BJ (cell line): Measurements from ENCODE around the gene FRMPD1. TPM values are rescaled to one million over a fixed set of nuclear protein-coding genes. Genes with fewer than 3 reads are reported as not detected.
"Not testable (repeated sequence)": the region's sequence is repeated elsewhere in the genome, so short reads cannot be mapped to it uniquely, and the experiment has no call there.

Source experiments
- CTCF ChIA-PET: fragments of 350-600 bp; formaldehyde crosslinking; extraction: SDS; loops from one replicate; lab custom pipeline; 2021; ENCODE audit warnings: antibody characterized with exemption, inconsistent platforms; lab: Yijun Ruan, JAX
- POLR2A ChIA-PET: fragments of 300-600 bp; sonication (Branson Sonifier 250); formaldehyde crosslinking; extraction: SDS; loops from one replicate; lab custom pipeline; 2021; ENCODE audit warnings: antibody characterized with exemption; lab: Charles Lee
- DNase-seq: peaks from one replicate; pipeline ENCODE4 v3.0.0-alpha.2; 2011; ENCODE audit warnings: low read depth
- H3K27me3 ChIP-seq: 2 replicates; pipeline ENCODE4 v1.6.0; 2011; ENCODE audit warnings: low read length; ENCODE audit not compliant: control insufficient read depth, insufficient read depth
- H3K36me3 ChIP-seq: 2 replicates; pipeline ENCODE4 v1.5.1; 2011; ENCODE audit warnings: low read length; ENCODE audit not compliant: control insufficient read depth, insufficient read depth
- H3K4me3 ChIP-seq: 2 replicates; pipeline ENCODE4 v1.5.1; 2011; ENCODE audit warnings: low read depth, mild to moderate bottlenecking, control low read depth, low read length
- CTCF ChIP-seq: IDR thresholded peaks from 2 replicates; pipeline ENCODE4 v1.5.1; 2011; ENCODE audit warnings: low read depth, mild to moderate bottlenecking, control low read depth, inconsistent platforms, low read length, moderate library complexity; ENCODE audit not compliant: insufficient read depth
- polyA minus RNA-seq: library from RNA; depleted of rRNA, polyadenylated mRNA; stranded (reverse); fragments of >200 nt; gene quantifications from 2 replicates; pipeline ENCODE4 v1.2.3, GENCODE V29; 2011; rRNA and poly(A)+ RNA removed
- polyA plus RNA-seq: library from polyadenylated mRNA; depleted of rRNA; stranded (reverse); fragments of >200 nt; gene quantifications from 2 replicates; pipeline ENCODE4 v1.2.3, GENCODE V29; 2011; rRNA removed

Gene FRMPD1, protein sequence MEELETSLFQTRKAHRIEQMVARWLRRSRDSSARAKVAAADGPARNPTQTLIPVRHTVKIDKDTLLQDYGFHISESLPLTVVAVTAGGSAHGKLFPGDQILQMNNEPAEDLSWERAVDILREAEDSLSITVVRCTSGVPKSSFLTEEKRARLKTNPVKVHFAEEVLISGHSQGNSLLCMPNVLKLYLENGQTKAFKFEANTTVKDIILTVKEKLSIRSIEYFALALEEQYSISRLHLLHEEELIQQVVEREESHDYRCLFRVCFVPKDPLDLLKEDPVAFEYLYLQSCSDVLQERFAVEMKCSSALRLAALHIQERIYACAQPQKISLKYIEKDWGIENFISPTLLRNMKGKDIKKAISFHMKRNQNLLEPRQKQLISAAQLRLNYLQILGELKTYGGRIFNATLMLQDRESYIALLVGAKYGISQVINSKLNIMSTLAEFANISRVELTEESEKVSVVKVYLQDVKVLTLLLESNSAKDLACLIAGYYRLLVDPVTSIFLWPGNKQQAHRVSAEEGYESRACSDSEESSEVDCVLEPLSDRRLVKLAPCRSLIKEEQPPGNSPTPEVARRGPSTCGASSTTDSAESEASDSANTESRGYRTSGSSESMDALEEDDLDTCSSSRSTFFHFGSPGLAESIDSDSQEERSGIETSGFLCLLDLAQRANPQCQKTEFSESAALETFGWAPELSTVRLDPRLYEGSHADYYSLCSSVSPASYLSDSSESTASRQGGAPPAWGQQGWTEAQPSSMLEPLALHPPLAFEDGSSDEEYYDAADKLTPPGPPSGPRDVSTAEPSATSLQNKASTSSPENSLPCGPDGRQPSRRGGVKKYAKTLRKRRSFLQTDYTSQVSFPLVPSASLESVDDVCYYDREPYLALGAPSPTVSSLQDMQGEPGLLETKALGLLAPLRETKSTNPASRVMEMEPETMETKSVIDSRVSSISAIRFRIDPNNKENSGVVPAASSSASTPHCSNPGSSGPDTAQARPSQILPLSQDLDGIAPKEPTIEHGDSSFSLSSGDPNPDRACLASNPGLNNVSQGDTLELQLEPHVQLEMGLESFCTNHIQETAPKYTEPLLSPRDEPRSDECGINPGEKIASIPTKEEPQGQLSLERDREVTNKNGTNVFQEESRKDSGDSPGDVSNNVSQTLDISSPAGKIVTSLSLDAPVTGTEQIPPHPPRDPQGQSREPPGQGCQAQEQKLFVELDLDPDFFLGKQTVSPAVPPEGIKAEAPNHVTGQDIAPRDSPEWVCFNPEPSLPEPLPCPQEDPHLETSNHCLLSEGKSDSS (N-terminal part only)
- not detected in 2 replicates for polyA plus RNA-seq
- not detected in 2 replicates for polyA minus RNA-seq

DNA sequence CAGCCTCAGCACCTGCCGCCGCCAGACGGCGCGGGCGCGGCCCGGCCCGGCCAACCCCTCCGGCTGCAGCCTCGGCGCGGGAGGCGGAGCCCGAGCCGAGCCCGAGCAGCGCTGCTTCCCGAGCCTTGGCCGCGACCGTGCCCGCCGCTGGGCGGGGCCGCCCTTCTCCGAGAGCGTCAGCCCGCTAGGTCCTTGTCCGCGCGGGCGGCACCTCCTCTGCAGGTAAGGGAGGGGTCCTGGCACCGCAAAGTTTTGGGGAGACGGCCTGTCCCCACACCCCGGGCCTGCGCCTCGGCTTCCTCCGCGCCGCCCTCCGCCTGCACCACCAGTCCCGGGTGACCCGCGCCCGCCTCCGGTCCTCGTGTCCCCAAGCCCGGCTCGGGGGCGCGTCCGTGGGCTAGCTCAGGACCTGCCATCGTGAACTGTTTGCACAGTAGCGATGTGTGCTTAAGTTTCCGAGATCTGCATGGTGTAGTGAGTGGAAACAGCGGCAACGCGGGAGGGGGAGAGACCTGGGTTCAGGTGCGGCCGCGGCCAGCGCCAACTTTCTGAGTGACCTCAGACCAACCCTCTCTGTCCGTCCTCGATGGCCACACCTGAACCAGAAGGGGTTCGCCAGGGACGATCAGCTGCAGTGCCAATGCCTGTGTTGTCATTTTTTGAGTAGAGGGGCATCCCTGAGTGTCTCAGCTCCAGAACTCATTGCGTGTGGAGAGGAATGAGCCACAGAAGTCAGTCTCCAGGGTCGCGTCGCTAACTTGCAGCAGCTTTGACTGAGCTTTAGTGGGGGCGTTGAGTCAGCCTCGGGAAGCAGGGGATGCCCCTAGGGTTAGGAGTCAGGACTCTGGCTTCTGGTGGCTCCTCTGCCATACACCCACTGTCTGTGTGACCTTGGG is at the start of gene FRMPD1:
Gene FRMPD1, plus strand, starts transcription at position 82 of the 896 bp plus-strand sequence. CDS start 41,688 bp downstream, outside the sequence.
- ChIA-PET CTCF (interaction anchor here (0.8 kb wide), 1 partner anchor 11 kb away, joined by 3 read pairs; no protein-coding TSS in a partner anchor), POLR2A (no interaction called here)
- no peaks in the 10 kb centered on the region for H3K36me3 ChIP-seq
- H3K27me3 ChIP-seq, result peaks cover 39% of the 10 kb centered on the region
- no peak for TF ChIP-seq CTCF
- DNase-seq, result no peak
- peak within 1 kb of the TSS; percentile 44 for H3K4me3 ChIP-seq

DNA sequence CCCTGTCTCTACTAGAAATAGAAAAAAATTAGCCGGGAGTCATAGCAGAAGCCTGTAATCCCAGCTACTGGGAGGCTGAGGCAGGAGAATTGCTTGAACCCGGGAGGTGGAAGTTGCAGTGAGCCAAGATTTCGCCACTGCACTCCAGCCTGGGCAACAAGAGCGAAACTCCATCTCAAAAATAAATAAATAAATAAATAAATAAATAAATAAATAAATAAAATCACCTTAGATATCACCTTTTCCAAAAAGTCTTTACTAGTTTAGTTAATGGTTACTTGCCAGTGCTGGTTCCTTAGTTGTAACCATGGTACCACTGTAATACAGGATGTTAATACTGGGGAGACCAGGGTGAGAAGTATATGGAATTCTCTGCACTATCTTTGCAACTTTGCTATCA is 48.7 kb upstream of the FRMPD1 start:
- H3K36me3 ChIP-seq, POLR2A ChIA-PET, CTCF ChIA-PET, DNase-seq, H3K27me3 ChIP-seq, H3K4me3 ChIP-seq: not testable (repeated sequence)

GRCh38 chr9:37602817-37603216 is 47.9 kb upstream of the FRMPD1 start:
- Histone ChIP-seq H3K27me3 (peaks cover 11% of the 10 kb centered on the region; the same call in 1 of the 2 replicates), H3K4me3 (no peak overlapping the region), H3K36me3 (no peaks in the 10 kb centered on the region)
- no peak for TF ChIP-seq CTCF
- ChIA-PET POLR2A (no interaction called here), CTCF (interaction anchor here (0.9 kb wide), 1 partner anchor 8 kb away, joined by 3 read pairs; no protein-coding TSS in a partner anchor)
- DNase-seq, result no peak

GRCh38 chr9:37604296-37604695 is 46.5 kb upstream of the FRMPD1 start:
- no peak for TF ChIP-seq CTCF
- Histone ChIP-seq H3K36me3 (no peaks in the 10 kb centered on the region), H3K4me3 (no peak overlapping the region), H3K27me3 (peaks cover 11% of the 10 kb centered on the region; the same call in 1 of the 2 replicates)
- DNase-seq, result no peak
- ChIA-PET POLR2A (no interaction called here), CTCF (no interaction called here)

DNA sequence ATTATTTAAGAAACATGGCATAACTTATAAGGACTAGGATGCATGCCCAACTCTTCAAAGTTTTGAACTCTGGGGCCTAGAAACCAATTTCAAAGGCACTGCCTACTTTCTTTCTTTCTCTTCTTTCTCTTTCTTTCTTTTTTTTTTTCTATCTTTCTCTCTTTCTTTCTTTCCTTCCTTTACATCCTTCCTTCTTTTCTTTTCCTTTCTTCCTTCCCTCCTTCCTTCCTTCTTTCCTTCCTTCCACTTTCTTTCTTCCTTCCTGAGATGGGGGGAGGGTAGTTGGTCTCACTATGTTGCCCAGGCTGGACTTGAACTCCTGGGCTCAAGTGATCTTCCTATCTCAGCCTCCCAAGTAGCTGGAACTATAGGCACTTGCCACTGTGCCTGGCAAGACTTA is 42.5 kb upstream of the FRMPD1 start:
- TF ChIP-seq CTCF, result no peak
- ChIA-PET CTCF (no interaction called here), POLR2A (no interaction called here)
- no peak for DNase-seq
- Histone ChIP-seq H3K4me3 (no peak overlapping the region), H3K27me3 (peaks cover 8% of the 10 kb centered on the region; the same call in 1 of the 2 replicates), H3K36me3 (no peaks in the 10 kb centered on the region)
